Osteocyte (in vitro differentiated cells): ENCODE data around the gene FSTL4. TPM values are rescaled to one million over a fixed set of nuclear protein-coding genes. Genes with fewer than 3 reads are reported as not detected.

Experiments used
- DNase-seq: peaks from one replicate; pipeline ENCODE4 v3.0.0; 2021; ENCODE audit warnings: mixed read lengths; ENCODE audit not compliant: unreplicated experiment; ENCODE audit errors: extremely low spot score
- H3K27ac Mint-ChIP-seq: one replicate; pipeline ENCODE4 v1.8.0; 2021; ENCODE audit warnings: mild to moderate bottlenecking, mixed read lengths; ENCODE audit not compliant: unreplicated experiment
- H3K27me3 Mint-ChIP-seq: one replicate; pipeline ENCODE4 v1.8.0; 2021; ENCODE audit warnings: mixed read lengths; ENCODE audit not compliant: unreplicated experiment
- H3K36me3 Mint-ChIP-seq: one replicate; pipeline ENCODE4 v1.8.0; 2021; ENCODE audit warnings: mixed read lengths; ENCODE audit not compliant: unreplicated experiment
- H3K4me1 Mint-ChIP-seq: one replicate; pipeline ENCODE4 v1.8.0; 2021; ENCODE audit warnings: mixed read lengths; ENCODE audit not compliant: unreplicated experiment
- H3K4me3 Mint-ChIP-seq: one replicate; pipeline ENCODE4 v1.8.0; 2021; ENCODE audit warnings: mild to moderate bottlenecking, moderate library complexity, mixed read lengths; ENCODE audit not compliant: unreplicated experiment
- H3K9me3 Mint-ChIP-seq: one replicate; pipeline ENCODE4 v1.8.0; 2021; ENCODE audit warnings: mixed read lengths; ENCODE audit not compliant: unreplicated experiment
- CTCF ChIP-seq: fragments of 200-600 bp; sonication (generic); IDR thresholded peaks from 2 replicates; pipeline ENCODE4 v1.5.0; 2021; ENCODE audit warnings: antibody characterized with exemption, mild to moderate bottlenecking, moderate library complexity
- total RNA-seq: library from RNA; stranded (reverse); gene quantifications from 2 replicates; pipeline ENCODE4 v1.2.1, GENCODE V29; 2021

Gene FSTL4
- total RNA-seq, 1 donor from 2014 or later = not detected

GRCh38 chr5:133293960-133294359 is 318.4 kb downstream of the FSTL4 start:
- TF ChIP-seq CTCF = no peak
- H3K9me3 Mint-ChIP-seq = no peaks in the 10 kb centered on the region
- H3K27ac Mint-ChIP-seq = no peak overlapping the region
- H3K36me3 Mint-ChIP-seq = no peaks in the 10 kb centered on the region
- no peak for DNase-seq
- H3K4me3 Mint-ChIP-seq = no peak overlapping the region
- H3K4me1 Mint-ChIP-seq = no peaks in the 10 kb centered on the region
- H3K27me3 Mint-ChIP-seq = no peaks in the 10 kb centered on the region

DNA sequence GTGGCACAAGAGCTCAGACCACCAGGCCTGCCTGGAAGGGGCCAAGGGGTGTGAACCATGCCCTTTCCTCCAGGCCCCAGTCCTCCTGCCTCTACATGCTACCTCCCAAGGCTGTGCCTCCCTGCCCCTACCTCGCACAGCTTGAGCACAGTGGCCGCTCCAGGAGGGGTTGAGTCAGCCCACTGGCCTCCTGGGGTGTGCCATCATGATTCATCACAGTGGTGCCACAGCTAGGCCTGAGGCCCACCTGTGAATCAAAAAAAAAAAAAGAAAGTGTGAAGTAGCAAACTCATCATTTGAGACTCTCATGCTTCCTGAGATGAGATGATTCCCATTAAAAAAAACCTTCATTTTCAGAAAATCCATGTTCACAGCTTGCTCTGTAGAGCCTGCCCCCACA is 320.0 kb downstream of the FSTL4 start:
- H3K36me3 Mint-ChIP-seq = no peaks in the 10 kb centered on the region
- H3K4me3 Mint-ChIP-seq = no peak overlapping the region
- no peak for TF ChIP-seq CTCF
- DNase-seq = no peak
- H3K27me3 Mint-ChIP-seq = no peaks in the 10 kb centered on the region
- H3K4me1 Mint-ChIP-seq = no peaks in the 10 kb centered on the region
- H3K27ac Mint-ChIP-seq = no peak overlapping the region
- H3K9me3 Mint-ChIP-seq = no peaks in the 10 kb centered on the region

DNA sequence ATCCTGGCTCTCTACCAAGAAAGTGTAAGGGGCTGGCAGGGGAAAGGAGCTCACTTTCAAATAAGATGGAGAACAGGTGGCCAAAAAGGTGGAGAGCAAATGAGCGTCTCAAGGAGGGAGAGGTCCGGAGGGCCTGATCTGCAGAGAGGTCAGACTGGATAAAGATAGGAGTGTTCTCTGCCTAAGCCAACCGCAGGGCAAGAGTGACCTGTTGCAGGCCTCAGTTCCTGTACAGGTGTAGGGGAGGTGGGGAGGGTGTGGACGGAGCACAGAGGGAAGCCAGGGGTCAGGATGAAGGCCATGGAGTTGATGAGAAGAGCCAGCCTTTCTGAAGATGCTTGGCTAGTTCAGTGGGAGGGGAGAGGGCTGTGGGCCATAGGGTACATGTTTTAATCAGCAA is 320.8 kb downstream of the FSTL4 start:
- no peak overlapping the region for H3K4me3 Mint-ChIP-seq
- no peaks in the 10 kb centered on the region for H3K36me3 Mint-ChIP-seq
- H3K4me1 Mint-ChIP-seq = no peaks in the 10 kb centered on the region
- no peaks in the 10 kb centered on the region for H3K27me3 Mint-ChIP-seq
- no peak for DNase-seq
- no peaks in the 10 kb centered on the region for H3K9me3 Mint-ChIP-seq
- H3K27ac Mint-ChIP-seq = no peak overlapping the region
- no peak for TF ChIP-seq CTCF

- no peak for DNase-seq
- no peak overlapping the region for H3K4me3 Mint-ChIP-seq
- H3K4me1 Mint-ChIP-seq = no peaks in the 10 kb centered on the region
- no peaks in the 10 kb centered on the region for H3K27me3 Mint-ChIP-seq
- no peak overlapping the region for H3K27ac Mint-ChIP-seq
- no peak for TF ChIP-seq CTCF
- no peaks in the 10 kb centered on the region for H3K36me3 Mint-ChIP-seq
- no peaks in the 10 kb centered on the region for H3K9me3 Mint-ChIP-seq
These were observed 321.6 kb downstream of the FSTL4 start for GRCh38 chr5:133290669-133291240.

DNA sequence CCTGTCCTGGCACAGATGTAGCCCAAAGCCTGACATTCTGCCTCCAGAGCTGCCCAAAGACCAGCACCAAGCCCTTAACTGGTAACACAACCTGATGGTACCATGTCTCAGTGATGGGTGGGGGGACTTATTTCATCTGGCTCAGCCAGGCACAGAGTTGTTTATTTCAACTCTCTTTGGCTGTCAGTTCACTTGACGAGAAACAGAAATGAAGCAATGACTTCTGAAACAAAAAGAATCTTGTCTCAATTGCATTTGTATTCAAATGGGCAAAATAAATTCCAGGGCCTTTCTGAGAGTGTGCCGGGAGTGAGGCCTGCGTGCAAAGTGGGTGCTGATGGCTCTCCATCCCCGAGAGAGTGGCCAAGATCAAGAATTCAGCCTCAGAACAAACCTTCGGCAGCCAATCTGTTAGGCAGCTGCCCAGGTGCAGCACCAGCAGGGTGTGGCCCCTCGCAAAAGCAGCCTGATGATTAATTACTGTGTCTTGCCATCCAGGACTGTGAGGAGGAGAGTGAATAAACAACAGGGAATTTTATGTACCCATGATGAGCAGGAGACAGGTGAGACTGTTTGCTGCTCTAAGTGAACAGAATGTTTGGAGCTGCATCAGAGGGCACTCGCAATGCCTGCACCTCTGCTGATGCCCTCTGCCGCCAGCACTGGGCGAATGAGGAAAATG is 322.5 kb downstream of the FSTL4 start:
- Mint-ChIP-seq H3K27me3 (no peaks in the 10 kb centered on the region), H3K27ac (no peak overlapping the region), H3K4me3 (no peak overlapping the region), H3K36me3 (no peaks in the 10 kb centered on the region), H3K4me1 (no peaks in the 10 kb centered on the region), H3K9me3 (no peaks in the 10 kb centered on the region)
- TF ChIP-seq CTCF = no peak
- DNase-seq = no peak
